ENCODE data around the gene ZBTB20.

Gene ZBTB20

GRCh38 chr3:114562557-114562956 is 584.5 kb downstream of the ZBTB20 start:
- no peak for DNase-seq

- no peak for DNase-seq
Measured at GRCh38 chr3:114558271-114558670, 588.8 kb downstream of the ZBTB20 start.

- DNase-seq: no peak
Measured at GRCh38 chr3:114557791-114558190, 589.3 kb downstream of the ZBTB20 start.

- no peak for DNase-seq
Measured at GRCh38 chr3:114556657-114557213, 590.4 kb downstream of the ZBTB20 start.

- no peak for DNase-seq
Measured at GRCh38 chr3:114554731-114555130, 592.4 kb downstream of the ZBTB20 start.

- no peak for DNase-seq
Measured at GRCh38 chr3:114553949-114554593, 593.0 kb downstream of the ZBTB20 start.

- no peak for DNase-seq
Measured at GRCh38 chr3:114552527-114552812, 594.6 kb downstream of the ZBTB20 start.

GRCh38 chr3:114551770-114552526 is 595.1 kb downstream of the ZBTB20 start:
- peak; percentile 64 for DNase-seq

- no peak for DNase-seq
Measured at GRCh38 chr3:114550165-114550564, 596.9 kb downstream of the ZBTB20 start.

- DNase-seq: no peak
Measured at GRCh38 chr3:114545193-114545592, 601.9 kb downstream of the ZBTB20 start.

- no peak for DNase-seq
Measured at GRCh38 chr3:114542359-114542758, 604.7 kb downstream of the ZBTB20 start.

GRCh38 chr3:114539525-114539924 is 607.6 kb downstream of the ZBTB20 start:
- no peak for DNase-seq

- no peak for DNase-seq
Measured at GRCh38 chr3:114538211-114538610, 608.9 kb downstream of the ZBTB20 start.

GRCh38 chr3:114528517-114528916 is 618.6 kb downstream of the ZBTB20 start:
- no peak for DNase-seq

- DNase-seq: no peak
Measured at GRCh38 chr3:114527036-114527644, 619.9 kb downstream of the ZBTB20 start.

GRCh38 chr3:114525278-114525677 is 621.8 kb downstream of the ZBTB20 start:
- no peak for DNase-seq

- peak; percentile 57 for DNase-seq
Measured at GRCh38 chr3:114519415-114519814, 627.7 kb downstream of the ZBTB20 start.

- DNase-seq: no peak
Measured at GRCh38 chr3:114518206-114518808, 628.8 kb downstream of the ZBTB20 start.

GRCh38 chr3:114510201-114510600 is 636.9 kb downstream of the ZBTB20 start:
- no peak for DNase-seq

GRCh38 chr3:114509756-114510155 is 637.3 kb downstream of the ZBTB20 start:
- no peak for DNase-seq

GRCh38 chr3:114508976-114509375 is 638.1 kb downstream of the ZBTB20 start:
- no peak for DNase-seq

- no peak for DNase-seq
Measured at GRCh38 chr3:114508208-114508607, 638.9 kb downstream of the ZBTB20 start.

GRCh38 chr3:114506591-114507300 is 640.3 kb downstream of the ZBTB20 start:
- no peak for DNase-seq
